CD4-positive, alpha-beta memory T cell (primary cell): ENCODE data around the gene TBX2. TPM values are rescaled to one million over a fixed set of nuclear protein-coding genes. Genes with fewer than 3 reads are reported as not detected.
A peak's percentile ranks its signal among the peaks of the same experiment; 100 is the strongest.

ENCODE experiments used
- CTCF ChIA-PET: fragments of 350-600 bp; sonication (Branson Sonifier 250); formaldehyde crosslinking; loops from one replicate; lab custom pipeline; 2021; ENCODE audit warnings: inconsistent platforms; ENCODE audit not compliant: partially characterized antibody; lab: Charles Lee
- POLR2A ChIA-PET: fragments of 350-600 bp; sonication (Branson Sonifier 250); formaldehyde crosslinking; loops from one replicate; lab custom pipeline; 2021; ENCODE audit not compliant: partially characterized antibody; lab: Charles Lee
- DNase-seq, 5 donors: peaks; one replicate each; pipeline versions ENCODE4 v3.0.0 to v3.0.0-alpha.2; 2020 to 2022; ENCODE audit warnings: mixed read lengths in 1 of 5
- H3K27ac ChIP-seq: one replicate; pipeline ENCODE4 v1.7.0; 2013; ENCODE audit warnings: low read depth, low read length
- H3K27me3 ChIP-seq: 2 replicates; pipeline ENCODE4 v1.7.0; 2013; ENCODE audit warnings: mild to moderate bottlenecking, low read length, moderate library complexity; ENCODE audit not compliant: insufficient read depth
- H3K36me3 ChIP-seq: 2 replicates; pipeline ENCODE4 v1.7.0; 2013; ENCODE audit warnings: mild to moderate bottlenecking, low read length, moderate library complexity; ENCODE audit not compliant: insufficient read depth
- H3K4me1 ChIP-seq: 2 replicates; pipeline ENCODE4 v1.7.0; 2013; ENCODE audit warnings: mild to moderate bottlenecking, low read length, moderate library complexity; ENCODE audit not compliant: insufficient read depth
- H3K4me3 ChIP-seq, 2 donors: one replicate each; pipeline ENCODE4 v1.7.0; 2013; ENCODE audit warnings: low read length in 2 of 2, mild to moderate bottlenecking in 1 of 2
- H3K9me3 ChIP-seq, 2 donors: one replicate each; pipeline ENCODE4 v1.7.0; 2013; ENCODE audit warnings: low read length in 2 of 2, control low read depth in 1 of 2; ENCODE audit not compliant: control insufficient read depth in 1 of 2
- H3K27ac Mint-ChIP-seq, 7 donors: one replicate each; pipeline ENCODE4 v1.8.0; 2020 to 2021; ENCODE audit warnings: mixed read lengths in 7 of 7, mild to moderate bottlenecking in 6 of 7, inconsistent platforms in 3 of 7, moderate library complexity in 3 of 7
- H3K27me3 Mint-ChIP-seq, 2 donors: one replicate each; pipeline ENCODE4 v1.8.0; 2020 to 2021; ENCODE audit warnings: mixed read lengths in 2 of 2
- H3K36me3 Mint-ChIP-seq, 2 donors: one replicate each; pipeline ENCODE4 v1.8.0; 2020 to 2021; ENCODE audit warnings: mixed read lengths in 2 of 2, inconsistent platforms in 1 of 2, mild to moderate bottlenecking in 1 of 2
- H3K4me1 Mint-ChIP-seq, 4 donors: one replicate each; pipeline ENCODE4 v1.8.0; 2020 to 2021; ENCODE audit warnings: mixed read lengths in 4 of 4, mild to moderate bottlenecking in 1 of 4
- H3K4me3 Mint-ChIP-seq, 8 donors: one replicate each; pipeline ENCODE4 v1.8.0; 2020 to 2021; ENCODE audit warnings: mixed read lengths in 8 of 8, mild to moderate bottlenecking in 7 of 8, moderate library complexity in 6 of 8, inconsistent platforms in 3 of 8
- H3K9me3 Mint-ChIP-seq, 8 donors: one replicate each; pipeline ENCODE4 v1.8.0; 2020 to 2021; ENCODE audit warnings: mixed read lengths in 8 of 8, mild to moderate bottlenecking in 5 of 8, inconsistent platforms in 3 of 8, moderate library complexity in 1 of 8
- intact Hi-C: fragments of 100-400 bp; cut with micrococcal nuclease; formaldehyde crosslinking; loops from one replicate; pipeline ENCODE4 v1.15.1; 2023
- polyA plus RNA-seq, 2 donors: library from polyadenylated mRNA; unstranded; fragments of 300-500 nt; fragmentation: Illumina TruSeq; gene quantifications; one replicate each; pipeline ENCODE4 v1.2.3, GENCODE V29; 2021
- total RNA-seq, 2 experiments: library from RNA; stranded (reverse); gene quantifications; one replicate each; pipeline ENCODE4 v1.2.3, GENCODE V29; 2021

The TBX2 gene
- total and polyA plus RNA-seq, 4 experiments from 2014 or later = not detected

GRCh38 chr17:61458000-61458399 lies 58.4 kb downstream of the TBX2 start:
- Histone ChIP-seq H3K4me1 (peaks cover 19% of the 10 kb centered on the region), H3K27ac (no peak overlapping the region), H3K36me3 (no peaks in the 10 kb centered on the region), H3K27me3 (peaks cover 11% of the 10 kb centered on the region), H3K9me3 (no peaks in the 10 kb centered on the region), H3K4me3 (no peak overlapping the region)
- CTCF ChIA-PET = no interaction called here
- H3K36me3 Mint-ChIP-seq = peaks cover 0 to 3% of the 10 kb centered on the region in 2 donors
- H3K4me3 Mint-ChIP-seq = peak overlapping the region in 5 of 8 donors; percentile 34 to 68 (median 63)
- H3K9me3 Mint-ChIP-seq = peaks cover 0 to 5% (median 0%) of the 10 kb centered on the region in 8 donors
- no peak overlapping the region for H3K27ac Mint-ChIP-seq
- H3K4me1 Mint-ChIP-seq = peaks cover 25 to 61% (median 41%) of the 10 kb centered on the region in 4 donors
- POLR2A ChIA-PET = no interaction called here
- intact Hi-C loops = no loop called here
- peaks cover 64 to 73% of the 10 kb centered on the region in 2 donors for H3K27me3 Mint-ChIP-seq
- no peak for DNase-seq

GRCh38 chr17:61458421-61459141 lies 58.9 kb downstream of the TBX2 start:
- H3K9me3 ChIP-seq = no peaks in the 10 kb centered on the region
- no peak for DNase-seq
- POLR2A ChIA-PET = no interaction called here
- intact Hi-C loops = no loop called here
- CTCF ChIA-PET = no interaction called here
- Mint-ChIP-seq H3K4me3 (peak overlapping the region in 3 of 8 donors; percentile 26 to 63 (median 59)), H3K36me3 (peaks cover 0 to 3% of the 10 kb centered on the region in 2 donors), H3K27me3 (peaks cover 60 to 72% of the 10 kb centered on the region in 2 donors), H3K9me3 (peaks cover 0 to 3% (median 0%) of the 10 kb centered on the region in 8 donors), H3K4me1 (peaks cover 24 to 59% (median 39%) of the 10 kb centered on the region in 4 donors), H3K27ac (no peak overlapping the region)
- H3K4me3 ChIP-seq = no peak overlapping the region
- H3K27ac ChIP-seq = no peak overlapping the region
- peaks cover 19% of the 10 kb centered on the region for H3K4me1 ChIP-seq
- H3K27me3 ChIP-seq = peaks cover 11% of the 10 kb centered on the region
- no peaks in the 10 kb centered on the region for H3K36me3 ChIP-seq

Other genes starting within 250 kb of the TBX2 start
- not detected for gene TBX4, start 52.6 kb downstream of the TBX2 start, total RNA-seq
- gene TBX4, start 52.6 kb downstream of the TBX2 start, polyA plus RNA-seq = not detected
- gene NACA2, start 191.4 kb downstream of the TBX2 start, total RNA-seq = not detected
- not detected for gene NACA2, start 191.4 kb downstream of the TBX2 start, polyA plus RNA-seq